Limb (tissue), 2 donors: Measurements from ENCODE around the gene FAM118B.
A peak's percentile ranks its signal among the peaks of the same experiment; 100 is the strongest.
"Not testable (repeated sequence)": the region's sequence is repeated elsewhere in the genome, so short reads cannot be mapped to it uniquely, and the experiment has no call there.

ENCODE experiments used
- DNase-seq, 2 donors: peaks; one replicate each; pipeline ENCODE4 v3.0.0-alpha.2; 2016; ENCODE audit errors: extremely low spot score in 2 of 2

The FAM118B gene

DNA sequence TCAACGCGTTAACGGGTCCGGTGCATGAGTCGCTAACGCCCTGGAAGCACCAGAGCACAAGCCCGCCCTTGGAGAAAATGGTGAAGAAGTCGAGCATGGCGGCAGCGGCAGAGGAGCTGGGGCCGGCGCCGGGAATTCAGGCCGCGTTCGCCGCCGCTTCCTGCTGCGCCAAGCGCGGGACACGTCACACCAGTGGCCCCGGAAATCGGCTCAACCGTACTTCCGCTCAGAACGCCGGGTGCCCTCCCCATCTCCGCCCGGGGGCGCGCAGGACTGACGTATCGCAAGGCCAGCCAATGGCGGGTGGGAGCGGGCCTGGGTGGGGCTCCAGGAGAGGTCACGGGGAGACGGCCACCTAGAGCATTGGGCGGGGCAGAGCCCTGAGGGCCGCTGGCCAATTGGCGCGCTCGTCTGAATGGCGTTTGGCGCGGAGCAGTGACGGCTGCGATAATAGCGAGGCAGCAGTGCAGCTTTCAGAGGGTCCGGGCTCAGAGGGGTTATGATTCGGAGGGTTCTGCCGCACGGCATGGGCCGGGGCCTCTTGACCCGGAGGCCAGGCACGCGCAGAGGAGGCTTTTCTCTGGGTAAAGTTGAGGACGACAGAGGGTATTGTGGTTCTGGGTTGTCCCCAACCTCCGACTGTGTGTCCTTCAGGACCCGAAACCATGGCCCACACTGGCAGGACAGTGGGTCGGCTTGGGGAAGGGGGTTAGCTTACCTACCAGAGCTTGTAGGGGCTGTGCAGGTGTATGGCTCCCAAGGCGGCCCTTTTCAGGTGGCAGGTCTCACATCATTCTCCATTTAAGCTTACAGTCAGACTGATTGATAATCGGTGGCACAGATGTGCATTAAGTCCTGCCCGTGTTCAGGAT is 57.4 kb downstream of the FAM118B start, which contains the start of the genes FOXRED1 and SRPRA:
FOXRED1 (plus strand) TSS at position 447 of the 872 bp plus-strand sequence; CDS start at position 500, 53 bp downstream.
SRPRA (minus strand) TSS at position 188 of the 872 bp plus-strand sequence; CDS start at position 97, 91 bp downstream.
- peak; percentile 98 to 100 for DNase-seq

DNA sequence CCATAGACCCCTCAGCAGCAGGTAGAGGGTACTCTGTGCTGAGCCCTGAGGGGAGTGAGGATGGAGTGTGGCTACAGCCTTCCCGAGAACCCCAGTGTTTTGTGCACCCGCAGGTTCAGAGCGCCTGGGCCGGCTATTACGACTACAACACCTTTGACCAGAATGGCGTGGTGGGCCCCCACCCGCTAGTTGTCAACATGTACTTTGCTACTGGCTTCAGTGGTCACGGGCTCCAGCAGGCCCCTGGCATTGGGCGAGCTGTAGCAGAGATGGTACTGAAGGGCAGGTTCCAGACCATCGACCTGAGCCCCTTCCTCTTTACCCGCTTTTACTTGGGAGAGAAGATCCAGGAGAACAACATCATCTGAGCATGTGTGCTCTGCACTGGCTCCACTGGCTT is 65.7 kb downstream of the FAM118B start:
- DNase-seq: no peak

DNA sequence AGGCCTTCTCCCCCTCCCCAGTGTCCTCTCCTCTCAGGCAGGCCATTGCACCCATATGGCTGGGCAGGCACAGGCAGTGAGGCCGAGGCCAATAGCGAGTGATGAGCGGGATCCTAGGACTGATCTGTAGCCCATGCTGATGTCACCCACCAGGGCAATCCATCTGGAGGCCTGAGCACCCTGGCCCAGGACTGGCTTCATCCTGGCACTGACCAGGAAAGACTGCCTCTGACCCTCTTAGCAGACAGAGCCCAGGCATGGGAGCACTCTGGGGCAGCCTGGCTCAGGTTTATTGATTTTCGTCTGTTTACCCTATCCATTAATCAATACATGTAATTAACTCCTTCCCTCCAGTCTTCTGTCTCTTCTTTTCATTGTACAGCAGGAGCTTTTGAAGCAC is 66.2 kb downstream of the FAM118B start:
- DNase-seq: no peak

DNA sequence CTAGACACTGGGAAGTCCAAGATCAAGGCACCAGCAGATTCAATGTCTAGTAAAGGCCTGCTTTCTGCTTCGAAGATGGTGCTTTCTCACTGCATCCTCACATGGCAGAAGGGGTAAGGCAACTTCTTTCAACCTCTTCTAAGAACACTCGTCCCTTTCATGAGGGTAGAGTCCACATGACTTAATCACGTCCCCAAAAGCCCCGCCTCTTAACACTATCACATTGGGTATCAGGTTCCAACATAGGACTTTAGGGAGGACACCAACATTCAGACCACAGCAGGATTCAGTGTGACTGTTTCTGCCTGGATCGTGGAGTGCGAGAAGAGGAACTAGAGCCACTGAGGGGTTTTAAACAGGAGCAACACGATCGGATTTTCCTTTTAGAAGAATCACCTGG is 67.6 kb downstream of the FAM118B start:
- DNase-seq: no peak

DNA sequence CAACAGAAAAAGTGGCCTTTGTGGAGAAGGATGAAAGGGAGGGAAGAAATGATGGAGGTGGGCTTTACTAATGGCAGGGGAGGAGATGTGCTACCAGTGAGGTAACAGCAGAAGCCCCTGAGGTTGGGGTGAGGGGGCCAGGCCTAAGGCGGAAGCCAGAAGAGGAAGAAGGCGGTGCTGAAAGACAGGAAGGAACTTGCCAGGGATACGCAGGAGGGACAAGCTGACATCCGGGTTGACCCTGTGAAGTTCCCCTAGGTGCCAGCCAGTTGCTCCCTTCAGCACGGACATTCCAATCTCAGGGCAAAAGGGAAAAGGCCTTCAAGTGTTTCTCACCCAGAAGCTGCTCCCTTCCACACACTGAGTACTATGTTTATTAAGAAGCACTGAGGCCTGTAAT is 69.0 kb downstream of the FAM118B start:
- DNase-seq: no peak

DNA sequence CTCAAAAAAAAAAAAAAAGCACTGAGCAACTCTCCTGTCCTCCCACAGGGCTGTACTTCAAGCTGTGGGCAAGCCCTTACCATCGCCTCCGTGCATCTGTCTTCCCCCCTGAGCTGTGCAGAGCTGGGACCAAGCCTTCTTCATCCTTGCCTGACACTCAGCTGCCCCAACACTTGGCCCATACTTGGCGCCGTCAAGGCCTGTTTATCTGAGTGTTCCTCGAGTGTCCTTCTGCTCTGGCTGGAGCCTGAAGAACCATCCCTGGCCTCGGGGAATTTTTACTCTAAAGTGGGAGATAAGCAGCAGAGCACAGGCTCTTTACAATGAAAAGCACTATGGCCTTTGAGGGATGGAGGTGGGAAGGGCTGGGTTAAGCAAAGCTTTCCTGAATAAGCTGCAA is 69.7 kb downstream of the FAM118B start:
- DNase-seq: no peak

DNA sequence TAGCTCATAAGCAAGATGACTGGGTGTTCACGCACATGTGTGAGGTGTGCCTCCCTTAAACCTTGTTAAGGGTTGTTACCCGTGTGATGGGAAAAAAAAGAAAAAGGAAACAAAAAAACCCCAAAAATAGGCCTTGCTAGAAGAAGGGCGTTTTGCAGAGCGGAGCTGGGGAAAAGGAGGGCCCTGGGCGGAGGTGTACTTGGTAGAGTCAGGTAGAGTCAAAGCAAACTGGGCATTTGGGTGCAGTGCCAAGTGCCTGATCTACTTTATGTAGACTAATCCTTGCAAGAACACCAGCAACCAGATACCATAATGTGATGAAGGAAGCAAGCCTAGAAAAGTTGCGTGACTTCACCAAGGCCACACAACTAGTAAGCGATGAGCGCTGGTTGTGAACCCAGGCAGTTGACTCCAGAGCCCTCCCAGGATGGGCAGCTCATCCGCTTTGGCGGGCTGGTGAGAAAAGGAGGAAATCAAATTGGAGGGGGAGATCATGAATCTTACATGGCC is 70.1 kb downstream of the FAM118B start:
- DNase-seq: no peak

DNA sequence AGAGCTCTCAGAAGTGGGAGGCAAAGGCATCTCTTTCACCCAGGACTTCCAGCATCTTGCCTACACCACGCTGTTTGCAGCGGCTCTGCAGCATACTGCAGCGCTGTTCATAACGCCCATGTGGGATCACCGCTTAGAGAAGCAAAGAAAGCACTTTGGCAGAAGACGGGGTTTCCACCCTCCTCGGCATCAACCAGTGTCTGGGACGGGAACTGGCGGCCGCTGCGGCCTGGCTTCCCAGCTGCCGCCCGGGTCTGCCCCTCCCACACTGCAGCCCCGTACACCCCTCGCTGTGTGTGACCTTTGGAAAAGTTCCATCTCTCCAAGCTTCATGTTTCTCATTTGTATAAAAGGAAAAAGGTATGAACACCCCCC is 70.8 kb downstream of the FAM118B start:
- DNase-seq: peak; percentile 49 to 73

DNA sequence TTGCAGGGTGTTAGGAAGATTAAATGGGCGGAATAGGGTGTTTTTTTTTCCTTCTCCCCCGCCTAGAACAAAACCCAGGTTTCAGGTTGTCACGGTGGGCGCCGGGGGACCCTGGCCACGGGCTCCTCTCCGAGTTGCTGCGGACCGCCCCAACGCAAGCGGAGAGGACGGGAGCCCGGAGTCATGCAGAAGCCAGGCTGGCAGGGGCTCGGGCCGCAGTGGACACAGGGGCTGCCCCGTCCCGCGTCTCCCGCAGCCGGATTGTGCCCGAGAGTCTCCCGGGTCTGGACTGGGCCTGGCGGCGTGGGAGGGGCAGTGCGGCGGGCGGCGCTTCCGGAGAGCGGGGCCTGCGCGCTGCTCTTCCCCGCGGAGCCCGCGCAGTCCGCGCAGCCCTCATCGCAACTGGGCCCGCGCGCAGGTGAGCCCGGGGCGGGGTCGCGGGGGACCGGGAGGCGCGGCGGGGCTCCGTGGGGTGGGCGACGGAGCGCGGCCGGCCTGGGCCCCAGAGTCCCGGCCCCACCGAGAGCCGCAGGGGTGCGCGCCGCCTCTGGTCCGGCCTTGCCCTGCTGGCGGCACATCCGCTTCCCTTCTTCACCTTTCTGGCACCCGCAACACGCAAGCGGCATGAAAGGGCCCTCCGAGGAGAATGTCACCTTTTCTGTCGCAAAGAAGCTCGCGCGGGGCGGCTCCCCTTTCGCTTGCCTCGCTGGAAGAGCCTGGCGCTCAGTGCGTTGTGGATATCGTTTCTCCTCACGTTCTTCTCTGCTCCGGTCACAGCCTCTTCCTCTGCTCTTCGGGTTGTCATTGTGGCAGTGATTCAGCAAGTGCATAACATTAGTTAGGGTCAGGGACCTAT is 71.4 kb downstream of the FAM118B start, which contains the start of gene TIRAP:
TIRAP (plus strand) TSS at position 358 of the 856 bp plus-strand sequence. CDS start 7,802 bp downstream, outside the sequence.
- DNase-seq: peak; percentile 45 to 79

DNA sequence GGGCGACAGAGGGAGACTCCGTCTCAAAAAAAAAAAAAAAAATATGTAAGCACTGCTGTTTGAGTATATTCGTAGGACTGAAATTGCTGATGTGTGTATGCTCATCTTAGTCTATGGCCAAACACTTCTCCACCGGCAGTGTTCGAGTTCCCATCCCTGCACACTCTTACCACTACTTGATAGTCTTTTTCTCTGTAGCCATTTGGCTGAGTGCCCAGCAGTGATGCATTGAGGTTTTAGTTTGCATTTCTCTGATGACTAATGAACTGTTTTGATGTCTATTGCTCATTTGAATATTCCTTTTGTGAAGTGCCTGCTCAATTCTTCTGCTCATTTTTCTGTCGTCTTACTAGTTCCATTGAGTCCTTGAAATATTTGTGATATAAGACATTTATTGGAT is 73.2 kb downstream of the FAM118B start:
- DNase-seq: no peak

DNA sequence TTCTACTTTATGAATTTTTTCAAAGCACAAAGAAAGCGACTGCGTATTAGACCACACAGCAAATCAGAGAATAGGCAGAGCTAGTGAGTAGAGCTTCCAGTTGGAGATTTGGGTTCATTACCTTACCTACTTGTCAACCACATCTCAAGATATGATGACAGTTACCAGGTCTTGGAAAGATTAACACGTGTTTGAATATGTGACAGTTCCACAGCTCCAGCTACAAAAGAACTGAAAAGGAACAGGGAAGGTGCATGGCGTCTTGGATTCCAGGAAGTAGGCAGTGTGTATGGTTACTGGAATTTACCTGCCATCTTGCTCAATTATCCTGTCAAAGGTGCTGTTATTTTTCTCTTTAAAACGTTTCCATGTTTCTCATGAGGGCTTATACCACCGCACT is 76.7 kb downstream of the FAM118B start:
- no peak for DNase-seq

DNA sequence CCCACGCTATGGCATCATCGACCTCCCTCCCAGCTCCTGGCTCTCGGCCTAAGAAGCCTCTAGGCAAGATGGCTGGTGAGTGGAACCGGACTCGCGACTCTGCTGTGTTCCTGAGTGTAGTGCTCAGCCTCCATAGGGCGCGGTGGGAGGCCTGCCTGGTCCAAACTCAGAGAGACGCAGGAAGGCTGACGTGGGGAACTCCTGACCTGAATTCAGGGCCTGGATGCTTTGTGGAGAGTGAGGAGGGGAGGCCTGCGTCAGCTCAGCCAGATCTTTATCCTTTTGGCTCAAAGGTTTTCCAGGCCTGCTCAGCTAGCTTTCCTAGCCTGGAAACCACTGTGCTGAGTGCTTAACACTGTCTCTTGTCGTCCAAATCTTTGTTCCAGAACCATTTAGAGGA is 79.3 kb downstream of the FAM118B start:
- no peak for DNase-seq

DNA sequence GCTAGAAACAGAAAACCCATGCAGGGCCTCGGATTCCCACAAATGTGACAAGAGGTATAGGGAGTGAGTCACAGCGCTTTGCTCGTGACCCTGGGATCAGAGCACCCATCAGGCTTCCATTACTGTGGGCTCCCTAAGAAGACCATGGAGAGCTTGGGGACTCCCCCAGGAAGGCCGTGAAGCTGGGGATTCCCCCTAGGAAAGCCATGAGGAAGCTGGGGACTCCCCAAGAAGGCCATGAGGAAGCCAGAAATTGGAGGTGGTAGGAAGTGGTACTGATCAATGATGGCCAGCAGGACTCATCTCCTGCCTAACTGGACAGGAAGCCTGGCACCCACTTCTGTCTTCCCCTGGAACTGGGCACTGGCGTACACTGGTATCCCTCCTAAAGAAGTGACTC is 82.1 kb downstream of the FAM118B start:
- DNase-seq: no peak

DNA sequence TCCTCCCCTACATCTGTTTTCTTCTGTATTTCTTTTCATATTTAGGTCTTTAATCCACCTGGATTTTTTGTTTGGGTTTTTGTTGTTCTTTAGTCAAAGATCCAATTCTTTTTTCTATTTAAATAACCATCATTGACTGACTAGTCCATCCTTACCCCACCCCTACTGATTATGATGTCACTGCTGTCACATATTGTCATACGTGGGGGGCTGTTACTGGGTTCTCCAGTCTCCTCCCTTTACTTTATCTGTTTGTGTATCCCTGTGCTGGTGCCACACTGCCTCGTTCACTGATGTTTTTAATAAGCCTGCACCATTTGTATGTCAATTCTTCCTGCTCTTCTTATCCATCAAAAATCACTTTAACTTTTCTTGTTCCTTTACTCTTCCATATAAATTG is 85.4 kb downstream of the FAM118B start:
- DNase-seq: no peak

DNA sequence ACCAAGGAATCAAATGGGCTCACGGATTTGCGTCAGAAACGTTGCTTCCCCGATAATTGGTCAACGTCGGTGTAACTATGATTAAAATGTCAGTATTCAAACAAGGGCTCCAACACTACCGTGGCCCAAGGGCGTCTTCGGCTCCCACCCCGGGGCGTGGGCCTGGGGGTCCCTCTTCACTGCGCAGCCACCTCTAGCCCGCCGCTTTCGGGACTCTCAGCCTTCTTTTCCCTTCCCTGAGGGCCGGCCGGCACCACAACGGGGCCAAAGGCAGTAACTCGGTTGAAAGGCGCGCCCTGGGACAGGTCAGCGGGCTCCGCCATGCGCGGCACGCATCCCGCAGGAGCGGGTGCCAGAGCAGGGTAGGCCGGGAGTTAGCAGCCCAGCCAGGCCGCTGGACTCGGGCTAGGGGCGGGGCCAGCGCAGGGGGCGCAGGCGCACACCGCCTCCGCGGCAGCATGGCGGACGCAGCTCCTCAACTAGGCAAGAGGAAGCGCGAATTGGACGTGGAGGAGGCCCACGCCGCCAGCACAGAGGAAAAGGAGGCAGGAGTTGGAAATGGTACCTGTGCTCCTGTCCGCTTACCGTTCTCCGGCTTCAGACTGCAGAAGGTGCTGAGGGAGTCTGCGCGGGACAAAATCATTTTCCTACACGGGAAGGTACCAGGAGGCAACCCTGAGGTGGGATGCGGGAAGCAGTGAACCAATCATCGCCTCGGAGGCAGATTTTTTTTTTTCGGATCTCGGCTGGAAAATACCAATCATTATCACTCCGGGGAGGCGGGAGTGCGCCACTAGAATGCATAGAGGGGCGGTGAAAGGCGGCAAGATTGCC is 92.3 kb downstream of the FAM118B start, which contains the start of gene DCPS:
DCPS (plus strand) TSS at position 438 of the 834 bp plus-strand sequence; CDS start at position 459, 21 bp downstream.
- peak; percentile 94 to 95 for DNase-seq

DNA sequence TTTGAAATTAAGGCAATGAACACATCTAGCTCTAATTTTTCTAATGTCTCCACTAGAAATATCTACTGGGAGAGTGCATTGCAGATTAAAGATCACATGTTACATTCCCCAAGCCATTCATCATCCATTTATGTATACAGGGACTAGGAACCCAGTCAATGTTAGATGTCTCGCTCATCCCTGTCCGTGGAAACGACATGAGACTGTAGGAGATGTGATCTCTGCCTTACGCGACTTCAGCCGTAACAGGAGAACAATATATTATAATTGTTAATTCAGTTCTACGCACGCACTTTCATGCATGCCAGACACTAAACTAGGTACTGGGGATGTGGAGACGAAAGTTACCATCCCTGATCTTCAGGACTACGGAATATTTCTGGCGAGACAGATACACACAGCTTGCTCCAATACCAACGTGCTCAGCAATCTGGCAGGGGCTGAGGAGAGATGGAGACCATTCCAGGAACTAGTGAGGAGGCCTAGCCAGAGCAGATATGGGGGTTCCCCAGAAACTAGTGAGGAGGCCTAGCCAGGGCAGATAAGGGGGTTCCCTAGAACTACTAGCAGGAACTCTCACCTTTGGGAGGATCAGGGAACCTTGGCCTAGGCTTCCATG is 93.0 kb downstream of the FAM118B start:
- DNase-seq: no peak

DNA sequence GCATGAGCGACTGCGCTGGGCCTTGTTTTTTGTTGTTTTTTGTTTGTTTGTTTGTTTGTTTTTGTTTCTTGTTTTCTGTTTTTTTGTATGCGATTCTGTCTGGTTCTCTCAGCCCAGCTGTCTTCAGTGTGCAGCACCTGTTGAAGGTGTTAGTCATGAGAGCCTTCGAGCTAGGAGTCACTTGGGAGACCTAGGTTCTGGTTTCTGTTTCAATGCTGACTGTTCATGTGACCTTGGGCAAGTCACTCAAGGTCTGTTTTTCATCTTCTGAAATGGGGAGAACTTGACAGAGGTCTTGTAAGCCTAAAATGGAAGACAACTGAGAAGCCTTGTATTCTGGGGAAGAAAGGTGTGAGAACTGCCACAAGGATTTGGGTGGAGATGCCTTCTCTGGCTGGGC is 94.1 kb downstream of the FAM118B start:
- DNase-seq: no peak

DNA sequence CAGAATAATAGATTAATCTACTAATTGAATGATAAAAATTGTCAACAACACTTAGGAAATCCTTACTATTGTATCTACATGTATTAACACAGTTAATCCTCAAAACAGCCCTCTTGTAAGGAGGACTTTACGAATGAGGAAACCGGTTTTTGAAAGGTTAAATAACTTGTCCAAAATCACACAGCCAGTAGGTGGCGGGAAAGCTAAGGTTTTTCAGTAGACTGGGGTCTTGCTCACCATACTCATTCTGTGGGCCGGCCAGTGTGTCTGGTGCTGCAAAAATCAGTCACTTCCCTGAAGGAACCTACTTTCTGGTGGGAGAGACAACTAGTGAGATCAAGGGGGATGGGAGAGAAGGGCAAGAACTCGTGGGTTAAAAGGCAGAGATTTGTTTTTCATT is 96.1 kb downstream of the FAM118B start:
- peak; percentile 53 to 57 for DNase-seq

DNA sequence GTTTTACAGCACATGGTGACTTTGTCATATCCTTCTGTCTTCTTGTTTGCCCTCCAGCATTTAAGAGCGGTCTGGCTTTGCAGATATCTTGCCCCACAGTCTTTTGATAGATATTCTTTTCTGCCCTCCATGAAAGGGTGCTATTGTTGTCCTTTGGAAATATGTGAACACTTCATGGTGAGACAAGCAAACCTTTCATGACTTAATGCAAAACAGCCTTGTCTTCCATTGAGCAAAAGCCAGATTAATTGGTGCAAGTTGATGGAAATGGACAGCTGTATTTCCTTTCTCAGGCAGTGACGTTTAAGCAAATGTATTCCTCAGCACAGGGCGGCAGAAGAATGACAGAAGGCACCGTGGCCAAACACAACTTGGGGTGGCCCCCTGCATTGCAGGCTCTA is 96.7 kb downstream of the FAM118B start:
- peak in 1 of 2 donors; percentile 51 for DNase-seq

DNA sequence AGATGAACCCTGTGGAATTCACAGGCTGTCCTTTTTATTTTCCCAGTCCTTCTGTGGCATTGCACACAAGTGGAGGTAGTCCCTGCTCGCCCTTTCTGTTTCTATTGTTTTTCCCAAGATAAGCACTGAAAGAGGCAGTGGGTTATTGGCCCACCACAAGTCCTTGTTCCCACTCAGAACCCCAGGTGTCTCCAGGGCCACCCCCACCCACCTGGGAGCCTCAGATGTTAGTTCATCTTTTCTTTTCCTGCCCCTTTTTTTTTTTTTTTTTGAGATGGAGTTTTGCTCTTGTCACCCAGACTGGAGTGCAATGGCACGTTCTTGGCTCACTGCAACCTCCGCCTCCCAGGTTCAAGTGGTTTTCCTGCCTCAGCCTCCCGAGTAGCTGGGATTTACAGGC is 97.2 kb downstream of the FAM118B start:
- not testable (repeated sequence) for DNase-seq
